HUDEP-2 (cell line): ENCODE data around the gene CNOT11.
"Not testable (repeated sequence)": the region's sequence is repeated elsewhere in the genome, so short reads cannot be mapped to it uniquely, and the experiment has no call there.

Experiments used
- DNase-seq, 76 experiments: peaks; one replicate each; lab custom pipeline; 2025; ENCODE audit not compliant: unreplicated experiment in 76 of 76; lab: John Stamatoyannopoulos, UW

CNOT11 gene

DNA sequence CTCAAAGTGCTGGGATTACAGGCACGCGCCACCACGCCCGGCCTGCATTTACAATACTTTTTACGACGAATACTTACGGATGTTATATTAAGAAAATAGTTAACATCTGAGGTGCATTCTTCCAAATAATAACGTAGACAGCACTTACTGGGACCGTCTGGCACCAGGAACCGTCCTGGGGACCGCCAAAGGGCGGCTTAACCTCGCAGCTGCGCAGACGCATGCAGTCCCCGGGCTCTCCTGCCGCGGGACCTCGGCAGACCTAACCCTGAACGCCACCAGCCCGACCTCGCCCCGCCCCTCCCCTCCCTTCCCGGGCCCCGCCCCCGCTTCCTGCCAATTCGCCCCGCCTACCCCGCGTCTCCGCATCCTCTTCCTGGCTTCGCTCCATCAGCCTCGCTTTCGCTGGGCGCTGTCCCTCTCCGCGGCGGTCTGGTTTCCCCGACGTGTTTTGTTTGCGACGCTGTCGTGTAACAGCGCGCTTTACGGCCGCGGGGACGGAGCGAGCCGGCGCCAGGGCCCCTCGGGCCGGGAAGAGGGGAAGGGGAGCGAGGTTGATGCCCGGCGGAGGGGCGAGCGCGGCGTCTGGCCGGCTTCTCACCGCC, at the start of gene CNOT11:
TSS of gene CNOT11 (plus strand) at position 479 of the 605 bp plus-strand sequence. CDS start at position 558, 79 bp downstream.
- peak; percentile 42 to 98 (median 96) for DNase-seq

DNA sequence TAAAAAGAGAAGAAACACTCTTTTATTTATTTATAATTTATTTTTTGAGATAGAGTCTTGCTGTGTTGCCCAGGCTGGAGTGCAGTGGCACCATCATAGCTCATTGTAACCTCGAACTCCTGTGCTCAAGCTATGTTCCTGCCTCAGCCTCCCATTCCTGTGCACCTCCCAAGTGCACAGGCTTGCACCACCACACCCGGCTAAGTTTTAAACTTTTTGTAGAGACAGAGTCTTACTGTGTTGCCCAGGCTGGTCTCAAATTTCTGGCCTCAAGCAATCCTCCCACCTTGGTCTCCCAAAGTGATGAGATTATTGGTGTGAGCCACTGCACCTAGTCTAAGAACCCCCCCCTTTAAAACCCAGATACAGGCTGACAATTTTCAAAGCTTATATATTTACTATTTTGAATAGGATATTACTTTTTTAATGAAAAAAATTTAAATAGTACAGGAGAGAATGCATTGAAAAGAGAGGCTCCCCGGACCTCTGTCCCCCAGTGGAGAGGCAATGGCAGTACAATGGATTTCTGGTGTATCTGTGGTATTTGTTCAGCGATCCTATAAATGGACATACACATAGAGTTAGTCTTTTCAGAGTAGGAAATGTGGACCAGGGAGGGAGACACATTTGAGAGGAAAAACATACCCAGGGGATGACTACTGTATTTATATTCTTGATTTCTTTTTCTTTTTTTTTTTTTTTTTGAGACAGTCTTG, 48.1 kb upstream of the CNOT11 start:
- DNase-seq = peak in 1 of 76 experiments; percentile 5

- DNase-seq = peak in 54 of 76 experiments; percentile 3 to 67 (median 25)
Observed at GRCh38 chr2:101205521-101206479, 46.9 kb upstream of the CNOT11 start.

DNA sequence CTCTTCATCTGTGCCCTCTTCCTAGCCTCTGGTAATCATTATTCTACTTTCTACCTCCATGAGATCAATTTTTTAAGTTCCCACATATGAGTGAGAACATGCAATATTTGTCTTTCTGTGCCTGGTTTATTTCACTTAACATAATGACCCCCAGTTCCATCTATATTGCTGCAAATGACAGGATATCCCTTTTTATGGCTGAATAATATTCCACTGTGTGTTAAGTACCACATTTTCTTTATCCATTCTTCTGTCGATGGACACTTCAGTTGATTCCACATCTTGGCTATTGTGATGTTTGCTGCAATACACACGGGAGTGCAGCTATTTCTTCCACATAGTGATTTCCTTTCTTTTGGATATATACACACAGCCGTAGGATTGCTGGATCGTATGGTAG, 43.9 kb upstream of the CNOT11 start:
- DNase-seq = no peak

DNA sequence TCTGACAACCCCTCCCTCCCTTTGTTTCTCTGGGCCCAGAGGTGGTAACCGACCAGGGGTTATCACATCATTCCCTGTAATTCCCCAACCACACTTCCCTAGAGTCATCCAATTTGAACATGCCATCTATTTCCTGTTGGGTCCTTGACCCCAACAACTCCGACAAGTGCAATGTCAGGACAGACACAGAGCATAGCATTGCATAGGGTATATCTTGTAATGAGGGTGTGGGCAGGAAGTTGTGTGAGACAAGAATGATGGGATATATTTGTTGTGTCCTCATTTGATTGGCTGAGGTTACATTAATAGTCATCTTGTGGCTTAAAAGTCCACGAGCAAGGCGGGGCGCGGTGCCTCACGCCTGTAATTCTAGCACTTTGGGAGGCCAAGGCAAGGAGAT, 33.4 kb upstream of the CNOT11 start:
- DNase-seq = no peak

GRCh38 chr2:101220091-101220490, 32.6 kb upstream of the CNOT11 start:
- not testable (repeated sequence) for DNase-seq

- no peak for DNase-seq
Observed at GRCh38 chr2:101223814-101224231, 28.9 kb upstream of the CNOT11 start.

GRCh38 chr2:101230541-101231001, 22.1 kb upstream of the CNOT11 start:
- DNase-seq = no peak

GRCh38 chr2:101231240-101231639, 21.4 kb upstream of the CNOT11 start:
- DNase-seq = no peak

DNA sequence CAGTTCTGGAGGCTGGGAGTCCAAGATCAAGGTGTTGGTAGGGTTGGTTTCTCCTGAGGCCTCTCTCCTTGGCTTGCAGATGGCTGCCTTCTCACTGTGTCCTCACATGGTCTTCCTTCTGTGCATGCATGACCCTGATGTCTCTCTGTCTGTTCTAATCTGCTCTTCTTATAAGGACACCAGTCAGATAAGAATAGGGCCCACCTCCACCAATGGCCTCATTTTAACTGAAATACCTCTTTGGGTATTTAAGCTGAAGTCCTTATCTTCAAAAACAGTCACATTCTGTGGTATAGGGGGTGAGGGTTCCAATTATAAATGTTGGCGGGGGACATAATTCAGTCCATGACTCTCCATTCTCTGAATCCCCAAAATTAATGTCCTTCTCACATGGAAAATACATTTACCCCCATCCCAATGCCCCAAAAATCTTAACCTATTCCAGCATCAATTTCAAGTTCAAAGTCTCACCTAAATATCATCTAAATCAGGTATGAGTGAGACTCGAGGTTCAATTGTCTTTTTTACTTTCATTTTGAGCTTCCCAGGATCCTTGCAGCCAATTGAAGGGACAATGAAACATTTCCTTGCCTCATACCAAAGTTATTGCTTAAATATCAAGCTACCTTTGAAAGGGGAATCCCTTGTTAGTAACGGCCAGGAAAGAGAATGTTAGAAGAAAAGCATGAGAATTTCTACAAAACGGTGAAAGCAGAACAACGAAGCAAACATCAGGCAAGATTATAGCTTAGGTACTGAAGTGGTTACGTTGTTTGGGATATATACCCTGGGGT, 20.6 kb upstream of the CNOT11 start:
- peak in 23 of 76 experiments; percentile 3 to 63 (median 34) for DNase-seq

- no peak for DNase-seq
Observed at GRCh38 chr2:101232770-101233169, 19.9 kb upstream of the CNOT11 start.

DNA sequence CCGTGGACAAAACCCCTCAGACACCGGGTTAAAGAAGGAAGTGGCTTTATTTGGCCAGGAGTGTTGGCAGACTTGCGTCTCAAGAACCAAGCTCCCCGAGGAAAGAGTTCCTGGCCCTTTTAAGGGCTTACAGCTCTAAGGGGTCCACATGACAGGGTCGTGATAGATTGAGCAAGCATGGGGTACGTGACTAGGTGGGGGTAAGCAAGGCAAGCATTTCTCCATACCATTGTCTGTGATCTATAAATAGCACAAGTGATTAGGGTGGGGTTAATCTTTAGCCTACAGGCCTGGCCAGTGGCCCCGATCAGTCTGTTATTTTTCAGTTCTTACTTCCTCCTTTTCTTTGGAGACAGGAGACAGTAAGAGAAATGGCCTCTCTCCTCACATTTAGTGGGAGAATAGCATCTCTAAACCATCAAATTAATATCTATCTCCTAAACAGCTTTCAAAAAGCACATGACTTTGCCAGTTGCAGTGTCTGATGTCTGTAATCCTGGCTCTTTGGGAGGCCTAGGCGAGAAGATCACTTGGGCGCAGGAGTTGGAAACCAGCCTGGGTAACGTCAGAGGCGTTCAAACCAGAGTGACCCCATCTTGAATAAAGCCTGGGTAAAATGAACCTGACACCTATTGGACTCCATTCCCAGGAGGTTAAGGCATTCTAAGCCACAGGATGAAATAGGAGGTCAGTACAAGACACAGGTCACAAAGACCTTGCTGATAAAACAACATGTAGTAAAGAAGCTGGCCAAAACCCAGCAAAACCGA, 18.3 kb upstream of the CNOT11 start:
- no peak for DNase-seq

- DNase-seq = not testable (repeated sequence)
Observed at GRCh38 chr2:101235956-101236355, 16.7 kb upstream of the CNOT11 start.

DNA sequence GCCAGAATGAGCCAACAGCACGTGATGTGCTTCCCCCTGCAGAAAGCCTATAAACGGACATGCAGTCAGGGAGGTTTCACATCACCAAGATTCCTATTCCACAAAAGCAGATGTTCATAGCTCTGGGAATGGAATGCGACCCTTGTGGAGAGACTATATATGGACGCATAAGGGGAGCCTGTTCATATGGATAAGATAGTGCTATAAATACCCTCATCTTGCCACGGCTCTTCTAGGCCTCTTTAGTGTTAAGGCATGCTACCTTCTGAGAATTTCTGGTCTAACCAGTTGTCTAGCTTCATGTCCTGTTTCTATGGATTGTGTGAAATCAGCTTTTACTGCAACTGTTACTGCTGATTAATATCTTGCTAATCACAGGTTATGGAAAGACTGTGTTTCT, 14.7 kb upstream of the CNOT11 start:
- DNase-seq = not testable (repeated sequence)

GRCh38 chr2:101238930-101239759, 13.5 kb upstream of the CNOT11 start:
- DNase-seq = no peak

DNA sequence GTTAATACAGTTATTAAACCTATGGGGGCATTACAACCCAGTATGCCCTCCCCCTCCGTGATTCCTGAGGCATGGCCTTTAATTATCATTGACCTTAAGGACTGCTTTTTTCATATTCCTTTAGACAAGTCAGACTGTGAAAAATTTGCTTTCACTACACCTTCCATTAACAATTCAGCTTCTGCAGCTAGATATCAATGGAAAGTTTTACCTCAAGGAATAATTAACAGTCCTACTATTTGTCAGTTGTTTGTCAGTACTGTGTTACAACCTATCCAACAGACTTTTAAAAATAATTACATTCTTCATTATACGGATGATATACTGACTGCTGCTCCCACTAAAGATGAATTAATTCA, 12.9 kb upstream of the CNOT11 start:
- DNase-seq = not testable (repeated sequence)

DNA sequence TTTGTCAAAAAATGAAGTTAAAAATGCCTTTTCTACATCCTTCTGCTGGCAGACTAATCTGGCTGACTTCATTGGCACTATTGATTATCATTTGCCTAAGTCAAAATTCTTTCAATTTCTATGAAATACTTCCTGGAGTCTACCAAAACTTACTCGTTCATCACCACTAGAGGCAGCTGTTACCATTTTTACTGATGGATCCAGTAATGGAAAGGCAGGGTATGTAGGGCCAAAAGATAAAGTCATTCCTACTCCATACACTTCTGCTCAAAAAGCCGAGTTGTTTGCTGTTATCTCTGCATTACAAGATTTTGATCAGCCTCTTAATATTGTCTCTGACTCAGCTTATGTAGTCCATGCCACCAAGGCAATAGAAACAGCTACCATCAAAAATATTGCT, 12.0 kb upstream of the CNOT11 start:
- DNase-seq = peak in 12 of 76 experiments; percentile 6 to 28 (median 18)

GRCh38 chr2:101241158-101241557, 11.5 kb upstream of the CNOT11 start:
- DNase-seq = no peak

GRCh38 chr2:101244373-101244772, 8.3 kb upstream of the CNOT11 start:
- DNase-seq = not testable (repeated sequence)
